ENCODE measurements around the gene TTC34.
"Not testable (repeated sequence)": the region's sequence is repeated elsewhere in the genome, so short reads cannot be mapped to it uniquely, and the experiment has no call there.

The TTC34 gene

GRCh38 chr1:2684878-2685277, 116.6 kb downstream of the TTC34 start:
- not testable (repeated sequence) for DNase-seq (ENCODE audit: low read depth in 3 of 3, low spot score in 1 of 3)

GRCh38 chr1:2684000-2684399, 117.5 kb downstream of the TTC34 start:
- not testable (repeated sequence) for DNase-seq (ENCODE audit: low read depth in 3 of 3, low spot score in 1 of 3)

GRCh38 chr1:2683321-2683741, 118.2 kb downstream of the TTC34 start:
- DNase-seq (ENCODE audit: low read depth in 3 of 3, low spot score in 1 of 3), result not testable (repeated sequence)

DNA sequence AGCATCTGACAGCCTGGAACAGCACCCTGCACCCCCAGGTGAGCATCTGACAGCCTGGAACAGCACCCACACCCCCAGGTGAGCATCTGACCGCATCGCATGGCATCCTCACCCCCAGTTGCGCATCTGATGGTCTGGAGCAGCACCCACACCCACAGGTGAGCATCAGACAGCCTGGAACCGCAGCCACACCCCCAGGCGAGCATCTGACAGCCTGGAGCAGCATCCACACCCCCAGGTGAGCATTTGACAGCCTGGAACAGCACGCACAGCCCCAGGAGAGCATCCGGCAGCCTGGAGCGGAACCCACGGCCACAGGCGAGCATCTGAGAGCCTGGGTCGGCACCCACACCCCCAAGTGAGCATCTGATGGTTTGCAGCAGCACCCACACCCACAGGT, 118.6 kb downstream of the TTC34 start:
- DNase-seq (ENCODE audit: low read depth in 3 of 3, low spot score in 1 of 3), result not testable (repeated sequence)

- not testable (repeated sequence) for DNase-seq (ENCODE audit: low read depth in 3 of 3, low spot score in 1 of 3)
Observed at GRCh38 chr1:2676726-2677125, 124.8 kb downstream of the TTC34 start.

- DNase-seq (ENCODE audit: low read depth in 3 of 3, low spot score in 1 of 3), result not testable (repeated sequence)
Observed at GRCh38 chr1:2671656-2672055, 129.8 kb downstream of the TTC34 start.

DNA sequence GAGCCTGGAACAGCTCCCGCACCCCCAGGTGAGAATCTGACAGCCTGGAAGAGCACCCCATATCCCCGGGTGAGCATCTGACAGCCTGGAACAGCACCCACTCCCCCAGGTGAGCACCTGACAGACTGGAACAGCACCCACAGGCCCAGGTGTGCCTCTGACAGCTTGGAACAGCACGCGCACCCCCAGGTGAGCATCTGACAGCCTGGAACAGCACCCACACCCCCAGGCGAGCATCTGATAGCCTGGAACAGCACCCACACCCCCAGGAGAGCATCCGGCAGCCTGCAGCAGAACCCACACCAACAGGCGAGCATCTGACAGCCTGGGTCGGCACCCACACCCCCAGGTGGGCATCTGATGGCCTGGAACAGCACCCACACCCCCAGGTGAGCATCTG, 141.7 kb downstream of the TTC34 start:
- not testable (repeated sequence) for DNase-seq (ENCODE audit: low read depth in 3 of 3, low spot score in 1 of 3)

- not testable (repeated sequence) for DNase-seq (ENCODE audit: low read depth in 3 of 3, low spot score in 1 of 3)
Observed at GRCh38 chr1:2657909-2658308, 143.6 kb downstream of the TTC34 start.

DNA sequence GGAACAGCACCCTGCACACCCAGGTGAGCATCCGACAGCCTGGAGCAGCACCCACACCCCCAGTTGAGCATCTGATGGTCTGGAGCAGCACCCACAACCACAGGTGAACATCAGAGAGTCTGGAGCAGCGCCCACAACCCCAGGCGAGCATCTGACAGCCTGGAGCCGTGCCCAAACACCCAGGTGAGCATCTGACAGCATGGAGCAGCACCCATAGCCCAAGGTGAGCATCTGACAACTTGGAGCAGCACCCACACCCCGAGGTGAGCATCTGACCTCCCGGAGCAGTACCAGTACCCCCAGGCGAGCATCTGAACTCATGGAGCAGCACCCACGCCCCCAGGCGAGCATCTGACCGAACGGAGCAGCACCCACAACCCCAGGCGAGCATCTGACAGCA, 144.4 kb downstream of the TTC34 start:
- not testable (repeated sequence) for DNase-seq (ENCODE audit: low read depth in 3 of 3, low spot score in 1 of 3)

- not testable (repeated sequence) for DNase-seq (ENCODE audit: low read depth in 3 of 3, low spot score in 1 of 3)
Observed at GRCh38 chr1:2655598-2656434, 145.7 kb downstream of the TTC34 start.

DNA sequence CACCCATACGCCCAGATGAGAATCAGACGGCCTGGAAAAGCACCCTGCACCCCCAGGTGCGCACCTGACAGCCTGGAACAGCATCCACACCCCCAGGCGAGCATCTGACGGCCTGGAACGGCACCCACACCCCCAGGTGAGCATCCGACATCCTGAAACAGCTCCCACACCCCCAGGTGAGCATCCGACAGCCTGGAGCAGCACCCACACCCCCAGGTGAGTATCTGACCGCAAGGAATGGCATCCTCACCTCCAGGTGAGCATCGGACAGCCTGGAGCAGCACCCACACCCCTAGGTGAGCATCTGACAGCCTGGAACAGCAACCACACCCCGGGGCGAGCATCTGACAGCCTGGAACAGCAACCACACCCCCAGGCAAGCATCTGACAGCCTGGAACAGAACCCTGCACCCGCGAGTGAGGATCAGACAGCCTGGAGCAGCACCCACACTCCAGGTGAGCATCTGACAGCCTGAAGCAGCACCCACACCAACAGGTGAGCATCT, 147.0 kb downstream of the TTC34 start:
- DNase-seq (ENCODE audit: low read depth in 3 of 3, low spot score in 1 of 3), result not testable (repeated sequence)

GRCh38 chr1:2653741-2654442, 147.6 kb downstream of the TTC34 start:
- not testable (repeated sequence) for DNase-seq (ENCODE audit: low read depth in 3 of 3, low spot score in 1 of 3)

DNA sequence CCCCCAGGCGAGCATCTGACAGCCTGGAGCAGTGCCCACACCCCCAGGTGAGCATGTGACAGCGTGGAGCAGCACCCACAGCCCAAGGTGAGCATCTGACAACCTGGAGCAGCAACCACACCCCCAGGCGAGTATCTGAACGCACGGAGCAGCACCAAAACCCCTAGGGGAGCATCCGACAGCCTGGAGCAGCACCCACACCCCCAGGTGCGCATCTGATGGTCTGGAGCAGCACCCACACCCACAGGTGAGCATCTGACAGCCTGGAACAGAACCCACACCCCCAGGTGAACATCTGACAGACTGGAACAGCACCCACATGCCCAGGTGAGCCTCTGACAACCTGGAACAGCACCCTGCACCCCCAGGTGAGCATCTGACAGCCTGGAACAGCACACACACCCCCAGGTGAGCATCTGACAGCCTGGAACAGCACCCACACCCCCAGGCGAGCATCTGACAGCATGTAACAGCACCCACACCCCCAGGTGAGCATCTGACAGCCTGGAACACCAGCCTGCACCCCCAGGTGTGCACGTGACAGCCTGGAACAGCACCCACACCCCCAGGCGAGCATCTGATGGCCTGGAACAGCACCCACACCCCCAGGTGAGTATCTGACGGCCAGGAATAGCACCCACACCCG, 148.4 kb downstream of the TTC34 start:
- DNase-seq (ENCODE audit: low read depth in 3 of 3, low spot score in 1 of 3), result not testable (repeated sequence)

DNA sequence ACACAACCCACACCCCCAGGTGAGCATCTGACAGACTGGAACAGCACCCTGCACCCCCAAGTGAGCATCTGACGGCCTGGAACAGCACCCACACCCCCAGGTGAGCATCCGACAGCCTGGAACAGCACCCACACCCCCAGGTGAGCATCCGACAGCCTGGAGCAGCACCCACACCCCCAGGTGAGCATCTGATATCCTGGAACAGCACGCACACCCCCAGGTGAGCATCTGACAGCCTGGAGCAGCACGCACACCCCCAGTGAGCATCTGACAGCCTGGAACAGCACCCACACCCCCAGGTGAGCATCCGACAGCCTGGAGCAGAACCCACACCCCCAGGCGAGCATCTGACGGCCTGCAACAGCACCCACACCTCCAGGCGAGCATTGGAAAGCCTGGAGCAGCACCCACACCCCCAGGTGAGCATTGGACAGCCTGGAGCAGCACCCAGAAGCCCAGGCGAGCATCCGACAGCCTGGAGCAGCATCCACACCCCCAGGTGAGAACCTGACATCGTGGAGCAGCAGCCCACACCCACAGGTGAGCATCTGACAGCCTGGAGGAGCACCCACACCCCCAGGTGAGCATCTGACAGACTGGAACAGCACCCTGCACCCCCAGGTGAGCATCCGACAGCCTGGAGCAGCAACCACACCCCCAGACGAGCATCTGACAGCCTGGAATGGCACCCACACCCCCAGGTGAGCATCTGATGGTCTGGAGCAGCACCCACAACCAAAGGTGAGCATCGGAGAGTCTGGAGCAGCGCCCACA, 149.2 kb downstream of the TTC34 start:
- not testable (repeated sequence) for DNase-seq (ENCODE audit: low read depth in 3 of 3, low spot score in 1 of 3)

DNA sequence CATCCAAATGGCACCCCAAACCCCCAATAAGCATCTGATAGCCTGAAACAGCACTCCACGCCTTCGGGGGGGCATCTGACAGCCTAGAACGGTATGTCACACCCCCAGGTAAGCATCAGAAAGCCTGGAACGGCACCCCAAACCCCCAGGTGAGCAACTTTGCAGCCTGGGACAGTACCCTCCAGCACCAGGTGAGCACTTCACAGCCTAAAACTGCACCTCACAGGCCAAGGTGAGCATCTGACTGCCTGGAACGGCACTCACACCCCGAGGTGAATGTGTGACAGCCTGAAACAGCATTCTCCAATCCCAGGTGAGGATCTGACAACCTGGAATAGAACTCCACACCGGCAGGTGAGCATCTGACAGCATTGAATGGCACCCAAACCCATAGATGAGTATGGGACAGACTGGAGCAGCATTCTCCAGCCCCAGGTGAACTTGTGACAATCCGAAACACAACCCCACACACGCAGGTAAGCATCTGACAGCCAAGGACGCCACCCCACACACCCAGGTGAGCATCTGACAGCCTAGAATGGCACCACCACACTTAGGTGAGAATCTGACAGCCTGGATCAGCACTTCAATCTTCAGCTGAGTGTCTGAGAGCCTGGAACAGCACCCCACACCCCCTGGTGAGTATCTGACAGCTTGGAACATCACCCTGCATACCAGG, 150.4 kb downstream of the TTC34 start:
- DNase-seq (ENCODE audit: low read depth in 3 of 3, low spot score in 1 of 3), result no peak

GRCh38 chr1:2646837-2647236, 154.7 kb downstream of the TTC34 start:
- no peak for DNase-seq (ENCODE audit: low read depth in 3 of 3, low spot score in 1 of 3)

DNA sequence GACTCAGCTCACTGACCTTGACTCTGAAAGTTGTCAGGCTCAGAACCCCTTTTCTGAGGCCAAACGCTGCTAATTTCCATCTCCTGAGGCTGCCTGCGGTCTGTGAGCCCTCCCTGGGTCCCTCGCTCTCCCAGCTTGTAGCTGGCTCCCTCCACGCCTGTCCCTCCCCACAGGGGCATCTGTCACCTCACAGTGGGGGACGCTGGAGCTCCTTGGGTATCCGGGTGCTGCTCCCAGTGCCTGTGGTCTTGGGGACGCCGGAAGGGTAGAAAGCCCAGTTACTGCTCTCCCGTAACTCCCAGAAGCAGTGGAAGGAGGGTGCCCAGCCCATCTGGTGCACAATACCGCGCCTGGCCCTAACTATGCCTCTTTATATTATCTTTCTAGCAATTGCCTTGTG, 155.7 kb downstream of the TTC34 start:
- no peak for DNase-seq (ENCODE audit: low read depth in 3 of 3, low spot score in 1 of 3)

DNA sequence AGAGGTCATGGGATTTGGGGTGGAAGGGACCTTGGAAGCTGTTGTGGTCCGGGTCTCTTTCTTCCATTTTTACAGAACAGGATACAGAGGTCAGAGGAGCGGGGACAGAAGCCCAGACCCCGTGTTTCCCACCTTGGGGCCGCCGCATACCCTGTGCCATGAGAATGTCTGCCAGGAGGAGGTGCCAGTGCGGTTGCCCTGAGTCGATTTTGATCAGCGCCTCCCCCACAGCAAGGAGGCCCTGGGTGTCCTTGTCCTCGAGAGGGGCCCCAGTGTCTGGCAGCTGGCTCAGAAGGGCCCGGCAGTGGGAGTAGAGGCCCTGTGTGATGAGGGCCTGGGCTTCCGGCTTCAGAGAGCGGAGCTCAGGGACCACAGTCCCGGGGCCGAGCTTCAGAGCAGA, 156.3 kb downstream of the TTC34 start:
- no peak for DNase-seq (ENCODE audit: low read depth in 3 of 3, low spot score in 1 of 3)

DNA sequence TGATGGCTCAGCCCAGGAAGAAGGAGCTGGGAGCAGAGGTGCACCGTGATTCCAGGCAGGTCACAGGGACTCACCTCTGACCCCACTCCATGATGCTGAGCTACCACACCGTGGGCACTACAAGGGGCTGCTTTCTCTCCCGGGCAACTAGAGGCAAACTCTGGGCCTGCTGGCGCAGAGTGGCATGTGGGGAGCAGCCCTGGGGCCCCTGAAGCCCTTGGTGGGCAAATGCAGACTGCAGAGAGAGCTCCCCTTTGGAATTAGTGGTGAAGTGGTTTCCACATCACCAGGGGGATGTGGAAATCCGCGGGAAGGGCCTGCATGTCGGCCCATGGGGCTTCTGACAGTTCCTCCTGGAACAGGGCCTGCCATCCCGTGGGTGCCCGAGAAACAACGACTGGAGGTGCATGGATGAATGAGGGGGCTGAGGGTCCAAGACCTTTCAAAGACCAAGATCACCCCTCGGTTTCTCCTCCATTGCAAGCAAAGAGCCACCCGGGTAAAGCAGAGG, 156.8 kb downstream of the TTC34 start:
- DNase-seq (ENCODE audit: low read depth in 3 of 3, low spot score in 1 of 3), result no peak

DNA sequence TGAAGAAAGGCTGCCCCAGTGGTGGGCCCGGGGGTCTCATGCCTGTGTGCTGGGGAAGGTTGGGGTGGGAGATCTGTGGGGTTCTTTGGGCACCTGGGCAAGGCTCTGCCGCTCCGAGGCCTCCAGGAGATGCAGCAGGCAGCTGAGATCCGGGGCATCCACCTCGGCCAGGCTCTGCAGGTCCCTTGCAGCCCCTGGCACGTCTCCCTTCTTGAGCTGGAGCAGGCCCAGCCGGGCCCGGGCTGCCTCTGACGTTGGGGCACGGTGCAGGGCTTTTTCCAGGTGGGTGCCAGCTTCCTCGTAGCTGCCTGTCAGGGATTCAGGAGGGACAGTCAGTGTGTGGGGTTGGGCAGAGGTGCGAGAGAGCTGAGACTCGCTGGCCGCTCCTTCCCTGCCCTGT, 157.3 kb downstream of the TTC34 start:
- no peak for DNase-seq (ENCODE audit: low read depth in 3 of 3, low spot score in 1 of 3)
